GM12878 (cell line): ENCODE measurements around the gene ITCH. TPM values are rescaled to one million over a fixed set of nuclear protein-coding genes. Genes with fewer than 3 reads are reported as not detected.
A peak's percentile ranks its signal among the peaks of the same experiment; 100 is the strongest.

Experiments
- ATAC-seq: fragments of 200-7000 bp; cut with Tn5 transposase; 3 replicates; pipeline ENCODE4 v1.9.1; 2020; ENCODE audit warnings: mild to moderate bottlenecking, moderate library complexity
- BruUV-seq: library from RNA; stranded (reverse); fragments of 400-500 nt; replicated peaks from 2 replicates; lab custom pipeline; 2021; lab: Mats Ljungman, UMichigan
- CTCF ChIA-PET: fragments of 300-600 bp; sonication (Branson Sonifier 250); formaldehyde crosslinking; extraction: SDS; loops from one replicate; lab custom pipeline; 2021; ENCODE audit warnings: inconsistent platforms; lab: Yijun Ruan, JAX
- POLR2A ChIA-PET: fragments of 350-600 bp; formaldehyde crosslinking; extraction: SDS; loops from one replicate; lab custom pipeline; 2021; ENCODE audit warnings: inconsistent platforms; lab: Charles Lee
- RAD21 ChIA-PET: fragments of 300-600 bp; sonication (Branson Sonifier 250); formaldehyde crosslinking; loops from one replicate; lab custom pipeline; 2023; ENCODE audit warnings: antibody characterized with exemption; ENCODE audit not compliant: unreplicated experiment; lab: Charles Lee
- SMC1A ChIA-PET: fragments of 300-600 bp; sonication (Branson Sonifier 250); formaldehyde crosslinking; loops from one replicate; lab custom pipeline; 2023; ENCODE audit not compliant: unreplicated experiment, uncharacterized antibody; lab: Charles Lee
- DNase-seq: peaks from one replicate; pipeline ENCODE4 v3.0.0-alpha.2; 2011; ENCODE audit warnings: low read depth, low spot score
- FAIRE-seq: peaks from 3 replicates; lab custom pipeline; 2011; peaks lifted over from hg19 to GRCh38; lab: Jason Lieb, UNC
- H2AFZ ChIP-seq: 2 replicates; pipeline ENCODE4 v1.6.0; 2011; ENCODE audit warnings: low read depth, low read length, control low read depth; ENCODE audit not compliant: control insufficient read depth
- H3K27ac ChIP-seq: 2 replicates; pipeline ENCODE4 v1.5.1; 2011; ENCODE audit warnings: control low read depth; ENCODE audit not compliant: control insufficient read depth, insufficient read depth
- H3K27me3 ChIP-seq, 2 experiments: replicated peaks in 1 of 2; 2 replicates each; pipeline versions ENCODE4 v1.6.0 to v1.6.1; 2011; ENCODE audit warnings: low read length in 1 of 2; ENCODE audit not compliant: control insufficient read depth in 2 of 2, insufficient read depth in 2 of 2
- H3K36me3 ChIP-seq, 2 experiments: 2 replicates each; pipeline ENCODE4 v1.5.1; 2011; ENCODE audit warnings: low read length in 1 of 2; ENCODE audit not compliant: control insufficient read depth in 2 of 2, insufficient read depth in 2 of 2
- H3K4me1 ChIP-seq: 2 replicates; pipeline ENCODE4 v1.6.1; 2011; ENCODE audit warnings: mild to moderate bottlenecking, low read length, moderate library complexity, mixed read lengths; ENCODE audit not compliant: control insufficient read depth, insufficient read depth
- H3K4me2 ChIP-seq: 2 replicates; pipeline ENCODE4 v1.6.0; 2011; ENCODE audit warnings: control low read depth; ENCODE audit not compliant: control insufficient read depth, insufficient read depth
- H3K4me3 ChIP-seq: fragments of 200-600 bp; sonication (generic); 2 replicates; pipeline ENCODE4 v1.5.1; 2016
- H3K79me2 ChIP-seq: 2 replicates; pipeline ENCODE4 v1.6.0; 2011; ENCODE audit warnings: low read length; ENCODE audit not compliant: control insufficient read depth, insufficient read depth
- H3K9ac ChIP-seq: 2 replicates; pipeline ENCODE4 v1.8.0; 2011; ENCODE audit warnings: low read length, control low read depth, mixed read lengths; ENCODE audit not compliant: control insufficient read depth, insufficient read depth
- H3K9me3 ChIP-seq: replicated peaks from 3 replicates; pipeline ENCODE4 v1.5.1; 2011; ENCODE audit warnings: mild to moderate bottlenecking, low read length; ENCODE audit not compliant: control insufficient read depth, insufficient read depth
- H4K20me1 ChIP-seq: 2 replicates; pipeline ENCODE4 v1.6.0; 2011; ENCODE audit not compliant: control insufficient read depth, insufficient read depth
- BCL3 ChIP-seq: IDR thresholded peaks from 2 replicates; pipeline ENCODE4 v1.6.1; 2011; ENCODE audit warnings: borderline replicate concordance, low read depth, mild to moderate bottlenecking, moderate library complexity, low read length; ENCODE audit not compliant: insufficient read depth, poor library complexity, severe bottlenecking
- CBFB ChIP-seq: IDR thresholded peaks from 2 replicates; pipeline ENCODE4 v1.6.1; 2016; ENCODE audit warnings: antibody characterized with exemption, low read depth
- E2F8 ChIP-seq: fragments of 450-650 bp; IDR thresholded peaks from 2 replicates; pipeline ENCODE4 v1.6.1; 2018; ENCODE audit warnings: mild to moderate bottlenecking, low read depth, moderate library complexity; ENCODE audit not compliant: partially characterized antibody
- JUND ChIP-seq: IDR thresholded peaks from 2 replicates; pipeline ENCODE4 v1.6.1; 2012; ENCODE audit warnings: low read depth, mild to moderate bottlenecking, low read length, improper control_type of control experiment, moderate library complexity
- POLR2A ChIP-seq: IDR thresholded peaks from 2 replicates; pipeline ENCODE4 v1.6.1; 2011; ENCODE audit warnings: low read depth, mild to moderate bottlenecking, low read length
- ZNF207 ChIP-seq: fragments of 450-650 bp; IDR thresholded peaks from 2 replicates; pipeline ENCODE4 v1.6.1; 2014; ENCODE audit warnings: antibody characterized with exemption, mild to moderate bottlenecking, borderline replicate concordance
- ZNF592 ChIP-seq: fragments of 450-650 bp; IDR thresholded peaks from 2 replicates; pipeline ENCODE4 v1.6.1; 2017; ENCODE audit warnings: mild to moderate bottlenecking, moderate library complexity
- ZNF687 ChIP-seq: fragments of 450-650 bp; IDR thresholded peaks from 2 replicates; pipeline ENCODE4 v1.6.1; 2017; ENCODE audit warnings: mild to moderate bottlenecking, moderate library complexity
- WGBS: methylation state at CpG from one replicate; pipeline ENCODE4 v1.1.6; 2016; ENCODE audit warnings: low lambda C conversion rate; ENCODE audit not compliant: insufficient replicate concordance, insufficient coverage; ENCODE audit errors: missing lambda C conversion rate; 5-methylcytosine and 5-hydroxymethylcytosine counted together
- in situ Hi-C: fragments of 300-500 bp; cut with MboI; formaldehyde crosslinking; loops from 9 replicates; pipeline ENCODE4 v1.14.3; 2018; ENCODE audit warnings: mixed read lengths
- intact Hi-C: fragments of 100-400 bp; cut with micrococcal nuclease; formaldehyde crosslinking; loops from one replicate; pipeline ENCODE4 v1.14.2; 2022; ENCODE audit not compliant: unreplicated experiment
- polyA plus RNA-seq, 11 experiments: library from polyadenylated mRNA; depleted of rRNA in 4 of 11; unstranded in 6 of 11; stranded (reverse) in 5 of 11; fragments of >200 nt; fragmentation: Nextera tagmentation in 4 of 11; fragmentation: Illumina TruSeq in 1 of 11; extraction: Ambion mirVana in 4 of 11; extraction: Trizol in 1 of 11; gene quantifications; 1 replicate in 1 of 11; 2 replicates in 10 of 11; pipeline versions ENCODE4 v1.2.1 to v1.2.3, GENCODE V29; 2011 to 2016; ENCODE audit warnings: inconsistent platforms in 2 of 11, missing spikeins in 2 of 11, low read depth in 1 of 11
- total RNA-seq, 4 experiments: library from RNA; depleted of rRNA in 3 of 4; stranded (reverse); fragments of >200 nt in 3 of 4; fragmentation: Illumina TruSeq in 1 of 4; extraction: Trizol in 1 of 4; gene quantifications; 2 replicates each; pipeline versions ENCODE4 v1.2.1 to v1.2.3, GENCODE V29; 2013 to 2021

Gene ITCH
- total and polyA plus RNA-seq, 10 of the 15 experiments (the other 5 are each of a cell fraction or from before 2014, with no cell fraction given): 7.5 to 46.1 (median 21.5) TPM

- ChIA-PET POLR2A (interaction anchor here (0.5 to 4.6 kb wide), 11 partner anchors 12 to 370 kb away, joined by 3 to 30 read pairs (median 4); partner anchors contain the start of genes DYNLRB1 and ITCH), CTCF (interaction anchor here (0.6 to 7.7 kb wide), 12 partner anchors 24 to 458 kb away, joined by 3 to 54 read pairs (median 3); partner anchors contain the start of genes DYNLRB1 and ITCH), RAD21 (interaction anchor here (0.8 to 2.7 kb wide), 11 partner anchors 24 to 185 kb away, joined by 3 to 27 read pairs (median 5); partner anchors contain the start of genes DYNLRB1 and ITCH), SMC1A (interaction anchor here (0.6 to 3.9 kb wide), 23 partner anchors 10 to 432 kb away, joined by 3 to 22 read pairs (median 4); partner anchors contain the start of gene ITCH)
- H3K27ac ChIP-seq: peak overlapping the region; percentile 94
- no peaks in the 10 kb centered on the region for H3K9me3 ChIP-seq
- WGBS: under 1% methylated on average over 15 of the region's 15 CpGs
- no peaks in the 10 kb centered on the region for H4K20me1 ChIP-seq
- intact Hi-C loops (loop anchor here (2.0 to 5.0 kb wide), 2 partner anchors 35 to 39 kb away; partner anchors contain the start of gene AHCY), in situ Hi-C loops (no loop called here)
- ATAC-seq (peak; percentile 92), FAIRE-seq (peak; percentile 96), DNase-seq (peak; percentile 62)
- peak overlapping the region; percentile 97 for H2AFZ ChIP-seq
- peak overlapping the region; percentile 96 for H3K4me2 ChIP-seq
- H3K9ac ChIP-seq: peak overlapping the region; percentile 81
- no peaks in the 10 kb centered on the region for H3K27me3 ChIP-seq
- no peaks in the 10 kb centered on the region for H3K79me2 ChIP-seq
- TSS peak; percentile 95 for BruUV-seq
- peak overlapping the region; percentile 63; the same call in 1 of the 2 replicates for H3K4me3 ChIP-seq
- H3K4me1 ChIP-seq: peaks cover 14% of the 10 kb centered on the region
- no peaks in the 10 kb centered on the region for H3K36me3 ChIP-seq
- TF ChIP-seq ZNF687 (no peak), BCL3 (no peak), JUND (no peak), ZNF592 (no peak), E2F8 (no peak), ZNF207 (no peak), CBFB (no peak), POLR2A (peak; percentile 27; the same call in 1 of the 2 replicates)
Observed at GRCh38 chr20:34337982-34338726, 24.9 kb upstream of the ITCH start.
